SK-N-SH (cell line): ENCODE measurements around the gene ARHGAP10. TPM values are rescaled to one million over a fixed set of nuclear protein-coding genes. Genes with fewer than 3 reads are reported as not detected.

Experiments
- CTCF ChIA-PET: fragments of 300-600, 350-600 bp; formaldehyde crosslinking; extraction: SDS; loops from one replicate; lab custom pipeline; 2021; lab: Yijun Ruan, JAX
- POLR2A ChIA-PET: fragments of 350-600 bp; sonication (Branson Sonifier 250); formaldehyde crosslinking; extraction: SDS; loops from one replicate; lab custom pipeline; 2020; ENCODE audit warnings: antibody characterized with exemption, inconsistent platforms; lab: Yijun Ruan, JAX
- DNase-seq: peaks from one replicate; pipeline ENCODE4 v3.0.0; 2012
- H2AFZ ChIP-seq: fragments of 200-600 bp; sonication (generic); 2 replicates; pipeline ENCODE4 v1.8.1; 2016; ENCODE audit warnings: antibody characterized with exemption, mild to moderate bottlenecking, low read depth
- H3F3A ChIP-seq: fragments of 200-600 bp; sonication (generic); replicated peaks from 2 replicates; pipeline ENCODE3; 2016; ENCODE audit warnings: antibody characterized with exemption, mild to moderate bottlenecking; ENCODE audit not compliant: insufficient read depth
- H3K27ac ChIP-seq, 2 experiments: fragments of 200-500 bp in 1 of 2; fragments of 200-600 bp in 1 of 2; sonication (Bioruptor generic) in 1 of 2; sonication (generic), shearing (Covaris generic) in 1 of 2; 2 replicates each; pipeline versions ENCODE4 v1.5.1 to v1.6.1; 2014 to 2016; ENCODE audit warnings: low read depth in 2 of 2, inconsistent platforms in 1 of 2, low read length in 1 of 2, mild to moderate bottlenecking in 1 of 2, mixed read lengths in 1 of 2
- H3K27me3 ChIP-seq: fragments of 200-600 bp; sonication (generic), shearing (Covaris generic); 2 replicates; pipeline ENCODE4 v1.6.1; 2016; ENCODE audit warnings: mixed run types; ENCODE audit not compliant: insufficient read depth
- H3K36me3 ChIP-seq, 2 experiments: fragments of 200-500 bp in 1 of 2; fragments of 200-600 bp in 1 of 2; sonication (Bioruptor generic) in 1 of 2; sonication (generic) in 1 of 2; replicated peaks in 1 of 2; 2 replicates each; pipeline versions ENCODE3 to v1.5.1; 2014 to 2016; ENCODE audit warnings: low read length in 1 of 2, mild to moderate bottlenecking in 1 of 2; ENCODE audit not compliant: insufficient read depth in 2 of 2, control insufficient read depth in 1 of 2
- H3K4me1 ChIP-seq, 2 experiments: fragments of 200-500 bp in 1 of 2; fragments of 200-600 bp in 1 of 2; sonication (Bioruptor generic) in 1 of 2; sonication (generic), shearing (Covaris generic) in 1 of 2; 2 replicates each; pipeline versions ENCODE4 v1.5.1 to v1.6.1; 2014 to 2016; ENCODE audit warnings: low read depth in 1 of 2, low read length in 1 of 2, mixed run types in 1 of 2; ENCODE audit not compliant: insufficient read depth in 2 of 2, control insufficient read depth in 1 of 2
- H3K4me2 ChIP-seq: fragments of 200-600 bp; sonication (generic), shearing (Covaris generic); 2 replicates; pipeline ENCODE4 v1.6.1; 2017; ENCODE audit warnings: mixed run types
- H3K4me3 ChIP-seq, 2 experiments: fragments of 200-500 bp in 1 of 2; fragments of 200-600 bp in 1 of 2; sonication (Bioruptor generic) in 1 of 2; sonication (generic), shearing (Covaris generic) in 1 of 2; 2 replicates each; pipeline versions ENCODE4 v1.5.1 to v1.8.1; 2014 to 2016; ENCODE audit warnings: low read depth in 2 of 2, inconsistent platforms in 1 of 2, low read length in 1 of 2, mild to moderate bottlenecking in 1 of 2, mixed read lengths in 1 of 2, moderate library complexity in 1 of 2
- H3K79me2 ChIP-seq: fragments of 200-600 bp; sonication (generic); 2 replicates; pipeline ENCODE4 v1.8.1; 2017; ENCODE audit warnings: mild to moderate bottlenecking; ENCODE audit not compliant: insufficient read depth
- H3K9ac ChIP-seq: fragments of 200-600 bp; sonication (generic); 2 replicates; pipeline ENCODE4 v1.6.1; 2017; ENCODE audit warnings: mixed run types
- H3K9me2 ChIP-seq: fragments of 200-600 bp; sonication (generic); 2 replicates; pipeline ENCODE4 v1.6.1; 2017; ENCODE audit warnings: mixed run types
- H3K9me3 ChIP-seq: fragments of 200-600 bp; sonication (generic); 2 replicates; pipeline ENCODE4 v1.6.1; 2017; ENCODE audit warnings: mixed run types, mild to moderate bottlenecking, moderate library complexity
- H4K20me1 ChIP-seq: fragments of 200-600 bp; sonication (generic); 2 replicates; pipeline ENCODE4 v1.6.1; 2017; ENCODE audit warnings: mild to moderate bottlenecking, mixed run types; ENCODE audit not compliant: insufficient read depth
- CHD2 ChIP-seq: fragments of 150-350 bp; IDR thresholded peaks from 2 replicates; pipeline ENCODE4 v1.6.1; 2018; ENCODE audit warnings: low read length; ENCODE audit not compliant: partially characterized antibody
- CTCF ChIP-seq: fragments of 200-600 bp; sonication (generic); IDR thresholded peaks from 2 replicates; pipeline ENCODE4 v1.6.1; 2017; ENCODE audit warnings: antibody characterized with exemption, mild to moderate bottlenecking, moderate library complexity
- ELF1 ChIP-seq: IDR thresholded peaks from 2 replicates; pipeline ENCODE4 v1.4.0; 2012
- EP300 ChIP-seq, 2 experiments: IDR thresholded peaks; 2 replicates each; pipeline versions ENCODE4 v1.4.0 to v1.6.1; 2012; ENCODE audit warnings: borderline replicate concordance in 1 of 2, low read depth in 1 of 2, low read length in 1 of 2
- EZH2phosphoT487 ChIP-seq: fragments of 200-600 bp; sonication (generic); IDR thresholded peaks from 2 replicates; pipeline ENCODE4 v1.6.1; 2017; ENCODE audit warnings: low read depth, mixed run types, mild to moderate bottlenecking, antibody characterized with exemption, moderate library complexity, borderline replicate concordance
- FOSL2 ChIP-seq: IDR thresholded peaks from 2 replicates; pipeline ENCODE4 v1.4.0; 2012; ENCODE audit warnings: low read depth, mild to moderate bottlenecking, moderate library complexity, borderline replicate concordance
- FOXJ3 ChIP-seq: sonication (generic); formaldehyde crosslinking; IDR thresholded peaks from 2 replicates; pipeline ENCODE4 v1.5.1; 2020; ENCODE audit warnings: mild to moderate bottlenecking, missing genetic modification reagents
- GABPA ChIP-seq: IDR thresholded peaks from 2 replicates; pipeline ENCODE4 v1.4.0; 2012; ENCODE audit warnings: low read depth, mild to moderate bottlenecking
- GATA2 ChIP-seq: sonication (generic); formaldehyde crosslinking; IDR thresholded peaks from 2 replicates; pipeline ENCODE4 v1.5.0; 2020; ENCODE audit warnings: mild to moderate bottlenecking, missing genetic modification reagents
- MXI1 ChIP-seq: IDR thresholded peaks from 2 replicates; pipeline ENCODE4 v1.6.1; 2012; ENCODE audit warnings: mild to moderate bottlenecking, low read depth, low read length, improper control_type of control experiment
- PBX3 ChIP-seq: IDR thresholded peaks from 2 replicates; pipeline ENCODE4; 2012
- POLR2AphosphoS5 ChIP-seq: IDR thresholded peaks from 2 replicates; pipeline ENCODE4 v1.6.1; 2012; ENCODE audit warnings: low read depth, low read length
- RXRA ChIP-seq: IDR thresholded peaks from 2 replicates; pipeline ENCODE4 v1.4.0; 2012; ENCODE audit warnings: low read depth, mild to moderate bottlenecking, borderline replicate concordance
- SIN3A ChIP-seq: IDR thresholded peaks from 2 replicates; pipeline ENCODE4 v1.6.1; 2012; ENCODE audit warnings: low read depth, mild to moderate bottlenecking, low read length, moderate library complexity, borderline replicate concordance
- SMC3 ChIP-seq: IDR thresholded peaks from 2 replicates; pipeline ENCODE4 v1.6.1; 2012; ENCODE audit warnings: low read depth, low read length, improper control_type of control experiment
- TEAD4 ChIP-seq: IDR thresholded peaks from 2 replicates; pipeline ENCODE4 v1.4.0; 2012; ENCODE audit warnings: mild to moderate bottlenecking, borderline replicate concordance; ENCODE audit not compliant: insufficient read depth
- USF2 ChIP-seq: fragments of 150-350 bp; IDR thresholded peaks from 2 replicates; pipeline ENCODE4 v1.6.1; 2017; ENCODE audit warnings: antibody characterized with exemption, low read length, low read depth, borderline replicate concordance
- YY1 ChIP-seq: IDR thresholded peaks from 2 replicates; pipeline ENCODE4 v1.4.0; 2012; ENCODE audit warnings: low read depth, mild to moderate bottlenecking
- ZBTB33 ChIP-seq: IDR thresholded peaks from 2 replicates; pipeline ENCODE4 v1.4.0; 2012; ENCODE audit warnings: low read depth, borderline replicate concordance
- whole genome bisulfite sequencing: methylation state at CpG from one replicate; pipeline ENCODE4 v1.1.6; 2017; ENCODE audit warnings: low lambda C conversion rate; 5-methylcytosine and 5-hydroxymethylcytosine counted together
- polyA plus RNA-seq, 3 experiments: library from polyadenylated mRNA; depleted of rRNA; stranded (reverse); fragments of >200 nt; gene quantifications; 2 replicates each; pipeline ENCODE4 v1.2.3, GENCODE V29; 2012

ARHGAP10 gene
- polyA plus RNA-seq, 1 of the 3 experiments (the other 2 are of a cell fraction), result 15.1 TPM

GRCh38 chr4:148118179-148118578 lies 386.3 kb downstream of the ARHGAP10 start:
- H3K4me2 ChIP-seq, result no peak overlapping the region
- H3K4me3 ChIP-seq, result no peak overlapping the region
- no peak overlapping the region for H2AFZ ChIP-seq
- no peaks in the 10 kb centered on the region for H3K79me2 ChIP-seq
- POLR2A ChIA-PET, result no interaction called here
- WGBS, result 64% methylated on average over 4 of the region's 4 CpGs
- no peak for DNase-seq
- no peaks in the 10 kb centered on the region for H3K27me3 ChIP-seq
- H3K9me3 ChIP-seq, result no peaks in the 10 kb centered on the region
- no peak overlapping the region for H3K9ac ChIP-seq
- no peaks in the 10 kb centered on the region for H3K9me2 ChIP-seq
- H3K4me1 ChIP-seq, result peaks cover 10% of the 10 kb centered on the region in 2 experiments; a peak in 3 of 4 replicates
- TF ChIP-seq YY1 (no peak), POLR2AphosphoS5 (no peak)
- CTCF ChIA-PET, result no interaction called here
- H3F3A ChIP-seq, result peaks cover 11% of the 10 kb centered on the region
- H3K27ac ChIP-seq, result no peak overlapping the region
- H4K20me1 ChIP-seq, result no peaks in the 10 kb centered on the region
- H3K36me3 ChIP-seq, result no peaks in the 10 kb centered on the region

GRCh38 chr4:148118633-148119032 lies 386.7 kb downstream of the ARHGAP10 start:
- Histone ChIP-seq H3K27ac (no peak overlapping the region), H2AFZ (no peak overlapping the region), H3K9me2 (no peaks in the 10 kb centered on the region), H3K36me3 (no peaks in the 10 kb centered on the region), H3K27me3 (no peaks in the 10 kb centered on the region), H3K4me1 (peaks cover 10% of the 10 kb centered on the region in 2 experiments; a peak in 3 of 4 replicates), H3K9ac (no peak overlapping the region), H3F3A (peaks cover 11% of the 10 kb centered on the region), H4K20me1 (no peaks in the 10 kb centered on the region), H3K79me2 (no peaks in the 10 kb centered on the region), H3K4me3 (no peak overlapping the region), H3K9me3 (no peaks in the 10 kb centered on the region), H3K4me2 (no peak overlapping the region)
- no peak for DNase-seq
- ChIA-PET POLR2A (no interaction called here), CTCF (no interaction called here)
- WGBS, result 55% methylated on average over 3 of the region's 3 CpGs
- no peak for TF ChIP-seq PBX3
- TF ChIP-seq POLR2AphosphoS5, result no peak
- no peak for TF ChIP-seq GATA2 (CRISPR knock-in tag)
- no peak for TF ChIP-seq SMC3
- TF ChIP-seq SIN3A, result no peak
- TF ChIP-seq EZH2phosphoT487, result no peak
- no peak for TF ChIP-seq FOSL2
- TF ChIP-seq CTCF, result no peak
- TF ChIP-seq ELF1, result no peak
- TF ChIP-seq ZBTB33, result no peak
- TF ChIP-seq RXRA, result no peak
- no peak for TF ChIP-seq MXI1
- TF ChIP-seq EP300 (IDR thresholded peaks at IDR 0.05; ENCODE audit: borderline replicate concordance in 1 of 2, low read depth in 1 of 2, low read length in 1 of 2), result no peak
- TF ChIP-seq USF2, result no peak
- TF ChIP-seq TEAD4, result no peak
- TF ChIP-seq GABPA, result no peak
- TF ChIP-seq FOXJ3 (CRISPR knock-in tag), result no peak
- no peak for TF ChIP-seq CHD2
- TF ChIP-seq YY1, result no peak
